GM19468 (cell line): ENCODE measurements around the gene GYPC.
"Not testable (repeated sequence)": the region's sequence is repeated elsewhere in the genome, so short reads cannot be mapped to it uniquely, and the experiment has no call there.

Source experiments
- ATAC-seq: cut with Tn5 transposase; IDR thresholded peaks from one replicate; pipeline ENCODE4 v1.9.1; 2021; ENCODE audit warnings: mild to moderate bottlenecking, moderate library complexity, moderate number of reproducible peaks; ENCODE audit not compliant: unreplicated experiment; ENCODE audit errors: extremely low read depth

The GYPC gene

DNA sequence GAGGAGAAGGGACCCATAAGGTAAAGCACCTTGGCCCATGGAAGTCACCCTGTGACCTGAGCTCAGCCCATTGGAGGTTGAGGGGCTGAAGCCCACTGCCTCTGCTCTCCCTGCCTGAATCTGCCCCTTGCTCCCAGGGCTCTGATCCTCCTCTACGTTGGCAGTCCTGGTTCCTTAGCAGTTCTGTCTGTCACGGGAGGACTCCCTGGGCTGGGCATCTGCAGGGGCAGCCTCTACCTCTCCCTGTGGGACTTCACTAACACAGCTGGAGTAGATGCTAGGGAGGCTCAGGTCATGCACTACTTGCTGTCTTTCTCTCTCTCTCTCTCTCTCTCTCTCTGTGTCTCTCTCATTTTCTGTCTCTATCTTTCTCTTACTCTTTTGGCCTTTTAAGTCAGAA, 8.7 kb downstream of the GYPC start:
- no peak for ATAC-seq

DNA sequence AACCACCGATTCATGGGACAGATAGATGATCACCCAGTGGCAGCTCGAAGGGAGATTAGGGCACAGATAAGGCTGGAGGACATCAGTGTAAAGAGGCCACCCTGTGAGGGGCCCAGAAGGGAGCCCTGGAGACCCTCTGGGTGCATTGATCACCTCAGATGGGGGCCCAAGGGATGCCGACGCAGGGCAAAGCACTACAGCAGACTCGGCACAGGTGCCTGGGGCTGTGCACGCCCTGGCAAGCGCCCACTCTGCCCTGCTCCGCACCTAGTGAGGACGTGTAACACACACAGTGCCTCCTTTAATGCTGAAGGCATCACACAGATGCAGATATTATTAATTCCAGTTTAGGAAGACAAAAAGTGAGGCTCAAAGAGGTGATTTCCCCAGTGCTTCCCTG, 9.5 kb downstream of the GYPC start:
- ATAC-seq = no peak

GRCh38 chr2:126668254-126668653, 12.3 kb downstream of the GYPC start:
- no peak for ATAC-seq

GRCh38 chr2:126669772-126670171, 13.8 kb downstream of the GYPC start:
- ATAC-seq = no peak

- no peak for ATAC-seq
Measured at GRCh38 chr2:126671488-126671887, 15.5 kb downstream of the GYPC start.

DNA sequence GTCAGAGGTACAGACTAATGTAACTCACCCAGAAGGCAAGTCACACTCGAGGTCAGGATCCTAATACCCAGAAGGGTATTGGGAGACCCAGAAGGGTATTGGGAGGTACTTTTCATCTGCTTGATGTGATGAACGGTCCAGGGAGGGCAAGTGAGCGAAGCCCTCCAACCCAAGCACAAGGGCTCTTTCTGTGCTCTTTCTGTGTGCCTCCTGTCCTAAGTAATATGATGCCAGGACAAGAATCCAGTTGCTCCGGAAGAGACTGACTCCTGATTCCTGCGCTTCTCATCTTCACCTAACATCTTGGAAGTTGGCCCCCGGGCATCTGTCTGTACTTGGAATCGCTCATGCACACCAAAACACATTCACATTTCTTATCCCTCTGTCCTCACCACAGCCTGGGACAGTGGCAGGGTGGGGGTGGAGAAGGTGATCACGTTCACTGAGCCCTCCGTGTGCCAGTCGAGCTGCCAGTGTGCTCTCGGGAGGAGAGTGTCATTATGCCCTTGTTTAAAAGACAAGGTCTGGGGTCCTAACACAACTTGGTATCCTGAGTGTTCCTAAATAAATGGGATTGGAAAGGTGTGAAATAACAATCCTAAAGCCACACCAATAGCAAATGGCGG, 17.1 kb downstream of the GYPC start:
- no peak for ATAC-seq

GRCh38 chr2:126674075-126674744, 18.3 kb downstream of the GYPC start:
- no peak for ATAC-seq

GRCh38 chr2:126675637-126676036, 19.7 kb downstream of the GYPC start:
- ATAC-seq = no peak

DNA sequence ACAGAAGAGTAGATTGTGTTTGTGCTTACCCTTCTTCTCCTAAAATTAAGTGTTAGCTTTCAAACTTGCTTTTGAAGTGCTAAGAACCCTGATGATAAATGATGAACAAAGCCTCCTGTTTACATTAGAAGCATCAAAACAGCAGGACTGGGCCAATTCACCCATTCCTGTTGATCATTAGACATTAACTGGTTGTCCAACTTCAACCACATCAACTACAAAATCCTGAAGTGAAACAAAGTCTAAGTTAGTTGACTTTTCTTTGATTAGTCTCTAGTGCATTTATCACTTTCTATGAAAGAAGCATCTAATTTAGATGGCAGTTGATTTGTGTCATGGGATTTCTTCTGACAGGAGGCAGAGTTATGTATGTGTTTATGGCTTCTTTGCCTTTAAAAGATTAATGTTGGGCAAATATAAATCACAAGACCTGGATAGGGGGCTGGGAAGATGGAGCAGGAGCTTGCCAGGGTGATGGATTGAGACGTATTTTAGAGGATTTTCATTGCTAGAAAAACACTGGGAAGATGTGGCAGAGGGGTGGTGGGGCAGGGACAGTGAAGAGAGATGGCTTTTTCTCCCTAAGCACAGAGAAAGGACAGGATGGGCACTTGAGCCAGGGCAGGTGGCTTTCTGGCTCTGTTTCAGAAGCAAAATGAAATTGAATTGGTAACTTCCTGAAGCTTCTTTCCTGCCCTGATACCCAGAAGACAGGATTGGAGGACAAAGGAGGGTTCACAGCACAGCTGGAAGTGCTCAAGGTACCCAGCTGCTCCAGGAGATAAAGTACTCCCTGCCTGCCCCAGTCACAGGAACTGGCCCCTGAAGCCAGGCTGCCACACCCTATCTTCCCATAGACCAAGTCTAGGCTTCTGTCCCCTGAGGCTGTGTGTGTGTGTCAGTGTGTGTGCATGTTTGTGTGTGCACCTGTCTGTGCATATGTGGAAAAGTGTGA, 20.5 kb downstream of the GYPC start:
- no peak for ATAC-seq

DNA sequence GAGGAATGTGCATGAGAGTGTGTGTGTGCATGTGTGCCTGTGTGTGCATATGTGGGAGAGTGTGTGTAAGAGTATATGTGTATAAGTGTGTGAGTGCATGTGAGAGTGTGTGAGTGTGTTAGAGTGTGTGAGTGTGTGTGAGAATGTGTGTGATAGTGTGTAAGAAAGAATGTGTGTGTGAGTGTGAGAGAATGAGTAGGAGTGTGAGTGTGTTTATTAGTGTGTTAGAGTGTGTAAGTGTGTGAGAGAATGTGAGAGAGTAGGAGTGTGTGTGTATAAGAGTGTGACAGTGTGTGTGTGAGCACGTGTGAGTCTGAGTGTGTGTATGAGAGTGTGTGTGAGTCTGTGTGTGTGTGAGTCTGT, 21.2 kb downstream of the GYPC start:
- ATAC-seq = no peak

DNA sequence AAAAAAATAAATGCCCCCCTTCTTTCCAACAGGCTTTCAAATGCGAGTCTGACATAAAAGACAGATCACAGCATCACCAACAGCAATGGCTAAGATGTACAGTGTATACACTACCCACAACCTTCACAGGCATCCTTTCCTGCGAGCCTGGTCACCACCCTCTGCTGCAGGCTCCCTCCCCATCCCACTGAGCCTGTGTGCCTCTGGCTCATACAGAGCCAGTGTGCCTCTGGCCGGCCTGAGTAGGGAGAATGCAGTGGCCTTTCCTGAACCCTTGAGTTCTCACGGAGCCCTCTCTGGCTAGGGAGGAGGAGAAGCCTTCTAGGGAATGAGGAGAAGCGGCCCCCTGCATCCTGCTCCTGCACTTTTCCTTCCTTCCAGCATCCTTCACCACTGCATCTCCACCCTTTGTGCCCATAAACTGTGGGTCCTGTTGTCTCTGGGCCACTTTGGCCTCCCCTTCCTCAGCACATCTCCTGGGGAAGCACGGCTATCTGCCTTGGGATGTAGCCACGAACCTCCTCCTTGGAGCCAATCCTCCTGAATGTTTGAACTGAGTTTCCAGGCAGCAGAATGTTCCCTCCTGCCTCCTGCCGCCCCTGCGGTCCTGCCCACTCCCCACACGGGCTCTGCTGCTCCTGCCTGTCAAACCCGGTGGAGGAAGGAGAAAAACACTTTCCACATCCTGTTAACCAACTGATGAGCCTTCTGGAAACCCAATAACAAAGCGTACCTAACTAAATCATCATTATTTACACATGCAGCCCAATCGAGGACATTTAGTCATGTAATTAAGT, 22.5 kb downstream of the GYPC start:
- ATAC-seq = no peak

GRCh38 chr2:126679094-126679713, 23.2 kb downstream of the GYPC start:
- ATAC-seq = no peak

- no peak for ATAC-seq
Measured at GRCh38 chr2:126681505-126681904, 25.5 kb downstream of the GYPC start.

- no peak for ATAC-seq
Measured at GRCh38 chr2:126685629-126686028, 29.7 kb downstream of the GYPC start.

DNA sequence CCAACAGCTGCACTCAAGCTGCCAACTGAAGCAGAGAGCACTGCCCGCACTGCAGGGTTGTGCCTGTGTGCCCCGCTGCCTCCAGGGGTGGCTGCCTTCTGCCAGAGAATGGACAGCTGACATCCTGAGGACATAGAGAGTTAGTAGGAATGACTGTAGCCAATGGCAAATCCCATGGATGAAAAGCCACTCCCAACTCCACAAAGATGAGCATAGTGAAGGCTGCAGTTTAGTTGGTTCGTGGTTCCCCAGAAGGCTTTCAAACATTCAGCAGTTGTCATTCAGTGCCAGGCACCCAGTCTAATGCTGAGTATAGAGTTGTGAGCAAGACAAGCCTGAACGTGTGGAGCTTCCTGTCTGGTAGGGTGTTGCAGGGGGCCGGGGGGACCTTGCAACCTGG, 30.3 kb downstream of the GYPC start:
- no peak for ATAC-seq

DNA sequence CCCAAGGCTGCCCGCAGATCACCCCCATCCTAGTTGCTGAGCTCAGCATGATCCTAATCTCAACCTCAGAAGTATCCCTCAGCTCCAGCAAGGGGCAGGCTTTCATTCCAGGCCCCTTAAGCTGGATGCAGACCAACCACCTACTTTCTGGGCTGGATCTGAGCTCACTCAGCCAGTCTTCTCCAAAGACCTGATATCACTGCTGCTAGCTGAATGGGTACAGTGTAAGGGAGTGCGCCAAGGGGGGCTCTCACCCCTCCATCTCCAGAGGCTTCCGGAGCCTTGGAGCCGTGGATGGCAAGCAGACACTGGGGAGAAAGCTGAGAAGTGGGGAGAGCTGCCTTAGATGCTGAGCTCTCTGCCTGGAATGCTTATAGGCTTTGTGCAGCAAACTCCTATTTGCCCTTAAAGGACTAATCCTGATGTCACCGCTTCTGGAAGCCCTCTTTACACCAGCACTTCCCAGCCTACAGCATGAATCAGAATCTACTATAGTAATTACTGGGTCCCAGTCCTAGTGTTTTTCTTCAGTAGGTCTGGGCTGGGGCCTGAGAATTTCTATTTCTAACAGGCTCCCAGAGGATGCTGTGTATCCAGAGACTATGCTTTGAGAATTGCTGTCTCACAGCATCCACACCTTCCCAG, 31.0 kb downstream of the GYPC start:
- ATAC-seq = no peak

DNA sequence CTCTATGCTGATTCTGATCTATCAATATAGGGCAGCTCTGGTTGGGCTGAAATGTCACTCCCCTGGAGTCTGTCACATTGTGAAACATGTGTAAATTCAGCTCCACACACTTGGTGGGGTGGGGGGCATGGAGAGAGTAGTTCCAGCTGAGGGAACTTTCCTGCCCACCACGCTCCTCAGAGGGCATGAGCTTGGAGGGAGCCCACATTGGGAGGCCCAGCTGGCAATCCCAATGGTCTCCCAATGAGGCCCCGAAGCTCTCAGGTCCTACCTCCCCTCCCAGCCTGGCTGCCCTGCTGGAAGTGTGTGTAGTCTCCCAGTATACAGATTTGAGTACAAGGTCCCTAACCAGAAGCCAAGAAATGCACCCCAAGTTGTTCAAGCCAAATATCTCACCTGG, 31.5 kb downstream of the GYPC start:
- ATAC-seq = no peak

GRCh38 chr2:126688594-126688993, 32.6 kb downstream of the GYPC start:
- ATAC-seq = not testable (repeated sequence)

- ATAC-seq = not testable (repeated sequence)
Measured at GRCh38 chr2:126692241-126692640, 36.3 kb downstream of the GYPC start.
